ENCODE data around the gene NSDHL.
"Not testable (repeated sequence)": the region's sequence is repeated elsewhere in the genome, so short reads cannot be mapped to it uniquely, and the experiment has no call there.

NSDHL gene

DNA sequence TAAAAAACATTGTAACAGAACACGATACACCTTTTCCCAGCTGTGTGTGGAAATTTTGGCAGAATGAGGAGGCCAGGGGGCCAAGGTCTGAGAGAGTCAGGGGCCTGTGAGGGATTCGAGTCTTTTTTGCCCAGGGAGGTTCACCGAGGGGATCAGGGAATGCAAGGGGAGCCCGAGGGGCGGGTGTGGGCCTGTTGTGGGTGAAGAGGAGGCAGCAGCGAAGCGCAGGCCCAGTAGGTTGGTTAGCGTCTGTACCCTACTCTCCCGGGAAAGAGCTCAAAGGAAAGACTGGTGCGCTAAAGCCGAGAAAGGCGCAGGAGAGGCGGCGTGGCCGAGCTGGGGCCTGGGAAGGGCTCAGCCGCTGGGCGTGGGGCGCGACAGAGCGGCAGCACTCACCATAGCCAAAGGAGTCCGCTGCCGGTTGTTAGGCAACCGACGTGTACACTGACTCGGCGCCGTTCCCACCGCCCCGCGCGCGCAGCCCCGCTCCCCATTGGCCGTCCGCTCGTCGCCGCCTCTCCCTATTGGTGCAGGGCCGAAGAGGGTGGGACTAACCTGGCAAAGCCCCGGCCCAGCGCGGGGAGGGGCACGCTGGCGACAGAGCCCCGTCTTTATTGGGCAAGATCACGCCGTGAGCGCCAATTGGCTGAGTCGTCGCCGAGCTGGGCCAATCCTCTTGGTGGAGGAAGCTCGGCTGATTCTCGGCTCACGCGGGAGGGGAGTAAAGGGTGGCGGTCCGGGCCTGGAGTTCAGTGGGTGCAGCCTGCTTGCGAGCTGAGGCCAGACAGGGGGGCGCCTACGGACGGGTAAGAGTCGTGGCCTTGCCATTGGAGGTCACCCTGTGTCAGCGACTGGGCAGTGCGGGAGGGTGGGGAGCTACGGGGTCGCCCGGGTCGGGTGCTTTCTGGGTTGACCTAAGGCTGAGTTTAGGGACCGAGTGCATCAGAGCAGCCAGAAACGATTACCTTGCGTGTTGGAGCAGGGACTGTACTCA lies at the start of gene NSDHL, which contains the start of gene CETN2:
TSS of gene NSDHL (plus strand) at position 752 of the 994 bp plus-strand sequence. CDS start 15,262 bp downstream, outside the sequence.
TSS of gene CETN2 (minus strand) at position 446 of the 994 bp plus-strand sequence. CDS start at position 399, 47 bp downstream.
- peak; percentile 95 for DNase-seq

DNA sequence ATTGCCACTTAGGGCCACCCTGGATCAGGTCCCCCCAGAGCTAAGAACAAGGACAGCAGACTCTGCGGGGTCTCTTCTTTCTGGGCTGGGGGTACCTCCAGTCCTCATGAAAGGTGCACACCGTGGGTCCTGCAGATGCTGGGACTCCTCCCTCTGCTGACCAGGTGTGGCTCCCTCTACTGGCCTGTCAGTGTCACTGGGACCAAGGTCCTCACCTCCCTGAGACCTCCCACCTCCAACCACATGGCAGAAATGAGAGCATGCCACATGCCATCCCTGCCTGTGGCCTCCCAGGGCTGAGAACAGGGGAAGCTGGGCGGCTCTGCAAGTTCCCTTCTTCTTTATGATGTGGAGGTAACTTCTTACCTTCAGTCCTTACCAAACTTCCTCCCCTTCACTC lies 43.8 kb upstream of the NSDHL start:
- not testable (repeated sequence) for DNase-seq

GRCh38 chrX:152798945-152799344 lies 31.9 kb upstream of the NSDHL start:
- DNase-seq: no peak

DNA sequence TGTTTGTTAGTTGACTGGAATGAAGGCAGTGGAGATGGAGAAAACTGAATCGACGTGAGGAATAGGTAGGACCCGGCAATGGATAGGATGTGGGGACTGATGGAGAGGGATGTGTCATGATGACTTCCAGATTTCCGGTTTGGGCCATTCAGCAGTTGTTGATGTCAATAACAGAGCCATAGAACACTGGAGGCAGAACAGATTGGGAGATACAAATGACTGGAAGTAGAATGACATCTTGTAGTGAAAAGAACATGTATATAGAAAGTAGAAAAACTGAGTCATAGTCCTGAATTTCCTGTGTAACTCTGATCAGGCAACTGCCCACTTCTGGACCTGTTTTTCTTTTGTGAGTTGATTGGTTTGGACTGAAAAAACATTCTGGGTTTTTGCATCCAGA lies 24.8 kb upstream of the NSDHL start:
- no peak for DNase-seq

- no peak for DNase-seq
Observed at GRCh38 chrX:152810403-152810802, 20.5 kb upstream of the NSDHL start.

GRCh38 chrX:152813206-152813605 lies 17.7 kb upstream of the NSDHL start:
- DNase-seq: no peak

GRCh38 chrX:152814048-152814447 lies 16.8 kb upstream of the NSDHL start:
- no peak for DNase-seq

DNA sequence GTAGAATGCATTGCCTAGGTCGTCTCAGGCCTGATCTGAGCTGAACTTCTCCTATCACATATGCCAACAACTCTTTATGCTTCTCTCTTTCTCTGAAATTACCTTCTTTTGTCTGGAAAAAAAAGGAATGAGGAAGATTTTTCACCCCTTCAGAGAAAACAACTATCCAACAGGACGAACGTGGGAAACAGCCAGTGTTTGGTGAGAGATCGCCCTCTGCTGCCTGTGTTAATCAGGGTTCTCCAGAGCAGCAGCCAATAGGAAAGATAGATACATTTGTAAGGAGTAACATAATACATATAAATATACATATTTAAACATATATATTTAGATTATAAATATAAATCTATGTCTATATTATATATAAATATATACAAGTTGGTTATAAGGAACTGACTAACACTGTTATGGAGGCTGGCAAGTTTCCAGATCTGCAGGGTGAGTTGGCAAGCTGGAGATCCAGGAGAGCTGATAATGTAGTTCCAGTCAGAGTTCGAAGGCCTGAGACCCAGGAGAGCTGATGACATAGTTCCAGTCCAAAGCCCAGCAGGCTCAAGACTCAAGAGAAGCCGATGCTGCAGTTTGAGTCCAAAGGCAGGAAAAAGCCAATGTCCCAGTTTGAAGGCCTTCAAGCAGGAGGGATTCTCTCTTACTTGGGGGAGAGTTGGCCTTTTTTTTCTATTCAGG lies 13.6 kb upstream of the NSDHL start:
- no peak for DNase-seq

DNA sequence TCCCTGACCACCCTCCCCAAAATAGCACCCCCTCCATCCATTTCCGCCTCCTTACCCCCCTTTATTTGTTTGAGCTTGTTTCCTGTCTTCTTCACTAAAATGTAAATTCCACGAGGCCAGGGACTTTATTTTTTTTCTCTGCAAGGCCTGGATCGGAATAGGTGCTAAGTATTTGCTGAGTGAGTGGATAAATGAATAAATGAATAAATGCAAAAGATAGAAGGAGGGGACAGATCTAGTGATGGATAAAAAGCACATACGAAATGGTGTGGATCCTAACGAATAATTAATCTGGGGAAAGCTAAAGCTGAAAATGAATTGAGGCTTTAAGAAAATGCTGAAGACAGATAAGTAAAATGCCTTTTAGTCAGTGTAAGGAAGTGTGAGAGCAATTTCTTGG lies 12.5 kb upstream of the NSDHL start:
- no peak for DNase-seq

DNA sequence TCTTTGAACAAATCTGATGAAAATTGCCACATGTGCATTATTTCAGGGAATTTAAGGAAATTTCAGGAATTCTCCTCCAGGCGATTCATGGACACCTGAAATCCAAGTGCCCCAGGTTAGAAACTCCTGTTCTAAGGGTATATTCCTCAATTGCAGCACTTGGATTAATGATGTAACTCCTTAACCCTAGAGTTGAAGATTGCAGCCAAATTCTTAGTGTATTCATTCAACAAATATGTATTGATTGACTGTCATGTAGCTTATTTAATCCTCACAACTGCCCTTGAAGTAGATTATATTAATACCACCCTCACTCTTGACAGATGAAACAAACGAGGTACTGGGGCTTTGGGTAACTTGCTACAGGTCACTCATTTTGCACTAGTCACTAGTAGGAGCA lies 11.6 kb upstream of the NSDHL start:
- DNase-seq: no peak

- no peak for DNase-seq
Observed at GRCh38 chrX:152819732-152820131, 11.1 kb upstream of the NSDHL start.

GRCh38 chrX:152821145-152821765 lies 9.6 kb upstream of the NSDHL start:
- no peak for DNase-seq

GRCh38 chrX:152822383-152823086 lies 8.3 kb upstream of the NSDHL start:
- DNase-seq: no peak

- DNase-seq: no peak
Observed at GRCh38 chrX:152823657-152824056, 7.2 kb upstream of the NSDHL start.

DNA sequence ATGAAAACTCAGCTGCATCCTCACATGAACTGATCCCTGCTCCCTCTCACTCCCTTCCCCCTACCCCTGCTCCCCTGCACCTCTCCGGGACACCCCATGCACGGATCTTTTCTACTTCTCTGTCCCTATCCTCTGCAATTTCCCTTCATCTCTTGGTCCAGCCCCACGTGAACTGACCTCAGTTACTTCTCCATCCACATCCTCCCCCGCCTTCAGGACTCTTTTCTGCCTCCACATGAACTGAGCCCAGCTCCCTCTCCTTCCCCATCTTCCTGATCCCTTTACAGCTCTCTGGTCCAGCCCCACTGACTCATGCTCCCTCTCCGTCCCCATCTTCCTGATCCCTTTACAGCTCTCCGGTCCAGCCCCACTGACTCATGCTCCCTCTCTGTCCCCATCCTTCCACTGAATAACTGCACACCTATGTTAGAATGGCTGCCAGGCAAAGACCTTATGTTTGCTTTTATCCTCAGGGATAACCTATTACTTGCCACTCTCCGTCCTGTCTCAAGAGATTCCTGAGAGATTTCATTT lies 6.0 kb upstream of the NSDHL start:
- no peak for DNase-seq

DNA sequence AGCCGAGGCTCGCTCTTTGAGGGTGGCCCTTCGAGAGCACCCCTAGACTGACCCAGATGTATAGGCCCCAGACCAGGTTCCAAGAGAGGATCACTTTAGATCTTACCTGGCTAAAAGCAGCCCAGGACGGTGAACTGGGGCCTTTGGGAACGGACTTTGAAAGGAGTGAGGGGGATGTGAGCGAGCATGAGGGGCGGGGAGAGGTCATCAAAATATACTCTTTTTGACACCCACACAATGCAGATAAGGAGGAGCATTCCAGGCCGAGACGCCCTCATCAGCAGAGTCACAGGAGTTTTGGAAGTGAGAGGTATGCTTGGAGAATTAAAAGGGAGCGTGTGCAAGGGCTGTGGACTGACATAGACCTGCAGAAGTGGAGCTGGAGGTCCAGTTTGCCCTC lies 528 bp downstream of the NSDHL start:
- DNase-seq: no peak

- DNase-seq: no peak
Observed at GRCh38 chrX:152832520-152832919, 1.7 kb downstream of the NSDHL start.

DNA sequence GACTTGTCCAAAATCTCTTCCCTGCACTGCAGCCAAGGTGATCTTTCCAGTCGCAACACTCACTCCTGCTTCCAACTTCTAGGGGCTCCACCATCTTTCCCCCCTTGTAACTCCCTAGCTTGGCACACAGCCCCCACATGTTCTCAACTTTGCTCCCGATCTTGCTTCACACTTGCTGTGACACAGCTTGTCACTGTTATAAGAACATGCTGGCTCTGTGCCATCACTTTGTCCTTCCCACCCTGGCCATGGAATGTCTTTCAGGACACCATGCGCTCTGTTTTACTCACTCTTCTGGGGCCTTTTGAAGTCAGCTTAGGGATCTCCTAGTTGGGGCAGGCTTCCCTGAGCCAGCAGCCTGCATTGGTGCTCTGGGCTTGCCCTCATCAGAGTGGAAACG lies 2.5 kb downstream of the NSDHL start:
- no peak for DNase-seq

GRCh38 chrX:152835470-152835869 lies 4.6 kb downstream of the NSDHL start:
- DNase-seq: not testable (repeated sequence)

DNA sequence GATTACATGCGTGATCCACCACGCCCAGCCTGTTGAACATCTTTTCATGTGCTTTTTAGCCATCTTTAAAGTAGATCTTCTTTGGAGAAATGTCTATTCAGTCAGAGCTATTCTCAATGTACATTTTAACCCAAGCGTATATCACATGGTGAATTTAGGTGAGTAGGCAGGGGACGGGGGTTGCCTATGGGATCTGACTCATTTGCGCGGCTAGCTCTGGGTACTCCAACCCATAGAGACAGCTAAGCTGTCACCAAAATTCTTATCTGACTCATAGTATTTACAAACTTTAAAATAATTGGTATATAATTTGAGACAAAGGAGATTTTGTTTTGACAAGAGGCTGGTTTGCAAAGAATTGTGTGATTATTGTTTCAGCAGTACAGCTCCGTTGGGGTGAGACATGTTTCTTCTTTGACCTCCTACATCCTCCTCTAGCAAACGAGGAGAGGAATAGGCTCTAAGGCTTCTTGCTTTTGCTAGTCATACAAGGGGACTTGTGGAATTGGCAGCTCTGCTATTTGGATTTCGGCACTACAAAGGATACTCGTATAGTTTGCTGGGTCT lies 12.0 kb downstream of the NSDHL start:
- no peak for DNase-seq

DNA sequence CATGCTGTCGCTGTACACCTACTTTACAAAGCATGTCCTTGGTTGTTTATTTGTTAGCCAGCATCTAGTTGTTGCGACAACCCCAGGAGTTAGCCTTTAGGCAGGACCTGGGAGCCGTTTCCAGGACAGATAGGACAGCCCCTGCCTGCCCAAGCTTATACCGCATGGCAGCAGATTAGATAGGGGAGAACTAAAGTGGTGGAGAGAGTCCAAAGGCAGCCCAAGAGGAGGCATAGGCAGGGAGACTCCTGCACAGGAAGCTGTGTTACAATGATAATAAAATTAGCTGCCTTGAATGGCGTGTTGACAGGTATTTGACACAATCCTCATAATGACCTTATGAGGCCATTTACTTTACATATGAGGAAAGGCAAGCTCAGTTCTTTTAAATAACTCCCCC lies 13.0 kb downstream of the NSDHL start:
- no peak for DNase-seq

DNA sequence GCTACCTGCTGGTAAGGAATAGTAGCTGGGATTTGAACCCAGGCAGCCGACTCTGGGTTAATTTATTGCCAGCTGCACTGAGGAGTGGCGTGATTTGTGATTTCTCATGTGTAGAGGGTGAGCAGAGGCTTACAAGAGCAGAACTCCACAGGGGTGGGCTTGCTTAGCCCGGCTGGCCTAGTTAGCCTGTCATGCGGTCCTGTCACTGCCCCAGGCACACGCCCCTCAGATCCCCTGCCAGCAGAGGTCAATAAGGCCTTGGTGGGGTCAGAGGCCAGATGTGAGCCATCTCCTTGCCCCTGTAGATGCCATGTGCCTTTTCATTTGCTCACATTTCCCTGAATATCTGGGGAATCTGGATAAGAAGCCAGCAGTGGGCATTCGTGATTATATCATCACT lies 13.4 kb downstream of the NSDHL start:
- no peak for DNase-seq
